GM19240 (cell line): ENCODE results near the gene STX4.

Source experiments
- DNase-seq: peaks from one replicate; pipeline ENCODE4 v3.0.0; 2011; ENCODE audit warnings: low spot score; ENCODE audit not compliant: insufficient read length

The STX4 gene

DNA sequence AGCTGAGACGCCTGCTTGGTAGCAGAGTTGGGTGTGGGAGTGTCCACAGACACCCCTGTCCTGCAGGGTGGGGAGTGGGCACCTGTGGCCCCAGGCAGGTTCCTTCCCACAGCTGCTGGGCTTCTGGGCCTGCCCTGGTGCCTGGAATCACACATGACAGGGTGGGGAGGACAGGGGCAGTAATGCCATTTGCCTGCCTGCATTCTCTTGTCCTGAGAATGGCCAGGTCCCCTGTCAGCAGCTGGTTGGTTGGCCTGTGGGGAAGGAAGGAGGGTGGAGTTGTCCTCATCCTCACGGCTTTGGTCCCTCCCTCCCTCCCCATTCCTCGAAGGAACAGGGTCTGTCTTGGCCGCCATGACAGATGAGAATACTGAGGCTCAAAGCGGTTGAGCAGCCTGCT is 50.2 kb downstream of the STX4 start:
- no peak for DNase-seq

DNA sequence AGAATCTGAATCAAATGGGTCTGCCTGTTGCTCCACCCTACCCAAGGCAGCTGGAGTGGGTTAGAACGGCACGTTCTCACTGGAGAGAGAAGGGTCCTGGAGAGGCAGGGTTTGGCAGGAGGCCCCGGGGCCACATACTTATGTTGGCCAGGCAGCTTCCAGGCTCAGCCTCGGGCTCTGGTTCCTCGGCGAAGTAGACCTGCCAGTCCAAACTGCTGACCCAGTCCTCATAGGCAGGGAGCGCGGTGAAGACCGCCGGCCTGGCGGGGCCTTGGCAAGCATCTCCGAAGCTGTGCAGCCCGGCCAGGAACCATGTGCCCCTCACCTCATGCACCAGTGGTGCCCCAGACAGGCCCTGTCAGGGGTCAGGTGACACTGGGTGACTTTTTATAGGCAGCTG is 50.6 kb downstream of the STX4 start:
- DNase-seq = no peak

DNA sequence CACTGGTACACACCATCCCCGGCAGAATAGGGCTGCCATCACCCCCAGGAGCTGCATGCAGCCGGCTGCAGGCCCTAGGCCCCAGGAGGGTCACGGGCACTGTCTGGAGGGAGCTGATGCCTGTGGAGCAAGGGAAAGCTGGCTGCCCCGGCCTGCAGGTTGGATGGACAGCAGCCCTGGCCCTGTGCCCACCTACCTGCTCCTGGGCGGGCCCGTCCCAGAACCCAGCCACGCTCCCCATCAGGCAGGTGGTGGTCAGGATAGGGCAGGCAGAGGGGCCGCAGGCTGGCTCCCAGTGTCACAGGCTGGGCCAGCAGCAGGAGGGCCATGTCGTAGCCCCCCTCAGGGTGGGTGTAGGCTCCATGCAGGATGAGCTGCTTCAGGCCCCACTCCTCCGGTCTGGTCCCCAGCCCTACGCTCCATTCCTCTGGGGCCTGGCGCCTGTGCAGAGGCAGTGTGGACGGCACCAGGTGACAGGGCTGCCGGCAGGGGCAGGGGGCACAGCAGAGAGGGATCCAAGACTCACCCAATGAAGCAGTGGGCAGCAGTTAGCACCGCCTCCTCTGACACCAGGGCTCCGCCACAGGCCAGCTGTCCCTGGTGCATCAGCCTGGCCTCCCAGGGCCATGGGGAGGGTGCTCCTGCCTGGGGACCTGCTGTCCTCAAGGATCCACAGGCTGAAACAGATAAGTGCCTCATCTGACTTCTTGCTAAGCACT is 51.4 kb downstream of the STX4 start:
- no peak for DNase-seq

DNA sequence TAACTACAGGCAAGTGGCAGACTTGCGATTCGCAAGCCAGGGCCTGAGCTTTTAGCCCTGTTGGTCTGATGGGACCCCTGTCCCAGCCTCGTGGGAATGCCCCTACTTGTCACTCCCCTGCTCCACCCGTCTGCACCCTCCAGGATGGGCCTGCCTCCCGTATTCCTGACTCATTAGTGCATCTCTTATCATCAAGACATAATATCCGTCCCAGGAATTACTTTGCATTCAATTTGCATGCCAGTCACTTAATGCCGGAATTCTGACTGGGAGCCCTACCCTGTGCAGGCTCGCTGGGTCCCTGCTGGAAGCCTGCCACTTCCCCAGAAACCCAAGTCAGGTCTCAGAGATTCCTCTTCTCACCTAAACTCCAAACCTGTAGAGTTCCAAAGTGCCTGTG is 52.1 kb downstream of the STX4 start:
- no peak for DNase-seq

DNA sequence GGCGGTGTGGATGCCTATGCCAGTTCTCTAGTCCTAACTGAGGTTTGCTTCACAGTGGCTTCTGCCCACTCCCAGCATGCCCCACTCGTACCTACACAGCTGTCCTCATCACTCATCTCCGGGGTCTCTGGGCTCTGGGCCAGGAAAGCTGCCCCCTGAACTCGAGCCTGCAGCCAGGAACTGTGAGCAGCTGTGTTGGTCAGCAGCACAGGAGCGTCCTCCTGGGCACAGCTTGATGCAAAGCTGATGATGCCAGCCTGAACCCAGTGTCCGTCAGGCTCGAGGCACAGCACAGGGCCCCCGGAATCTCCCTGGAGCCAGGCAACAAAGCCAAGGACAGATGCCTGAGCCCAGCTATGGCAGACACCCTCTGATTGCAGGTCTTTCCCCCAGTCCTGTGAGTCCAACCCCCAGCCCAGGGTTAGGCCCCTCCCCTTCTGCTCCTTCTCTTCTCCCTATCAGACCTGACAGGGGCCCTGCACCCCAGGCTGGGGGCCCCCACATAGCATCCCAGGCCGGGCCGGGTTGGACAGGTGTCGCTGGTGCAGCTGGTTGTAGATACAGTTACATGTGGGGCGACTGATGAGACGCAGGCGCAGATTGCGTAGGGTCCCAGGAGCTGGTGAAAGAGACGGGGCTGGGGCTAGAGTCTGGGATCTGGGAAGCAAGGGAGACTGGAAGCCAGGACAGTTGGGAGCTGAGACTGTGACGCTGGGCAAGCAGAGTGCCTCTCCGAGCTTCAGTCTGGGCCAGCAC is 52.7 kb downstream of the STX4 start:
- no peak for DNase-seq

DNA sequence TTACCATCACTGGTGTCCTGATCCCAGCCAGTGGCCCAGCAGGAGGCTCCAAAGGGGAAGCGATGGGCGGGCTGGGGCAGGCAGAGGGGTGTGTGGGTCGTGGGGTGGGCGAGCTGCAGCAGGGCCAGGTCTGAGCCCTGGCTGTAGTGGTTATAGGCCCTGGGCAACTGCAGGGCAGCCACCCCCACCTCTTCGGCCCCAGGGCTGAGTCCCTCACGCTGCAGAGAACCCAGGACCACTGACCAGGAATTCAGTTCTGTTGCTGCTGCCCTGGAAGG is 53.2 kb downstream of the STX4 start:
- no peak for DNase-seq

DNA sequence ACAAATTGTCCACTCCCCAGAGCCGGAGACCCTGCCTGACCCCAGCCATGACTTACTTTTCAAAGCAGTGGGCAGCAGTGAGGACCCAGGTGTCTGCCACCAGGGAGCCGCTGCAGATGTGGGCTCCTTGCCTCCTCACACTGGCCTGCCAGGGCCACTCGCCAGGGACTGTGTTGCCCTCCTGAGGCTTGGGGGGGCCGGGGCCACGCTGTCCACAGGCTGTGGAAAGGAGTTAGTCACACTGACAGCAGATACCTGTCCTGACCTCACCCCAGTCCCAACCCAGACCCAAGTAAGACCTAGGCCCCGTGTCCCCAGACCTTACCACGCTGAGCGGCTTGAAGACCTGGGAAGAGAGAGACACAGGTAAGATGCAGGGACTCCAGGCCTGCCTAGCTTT is 54.1 kb downstream of the STX4 start:
- no peak for DNase-seq

DNA sequence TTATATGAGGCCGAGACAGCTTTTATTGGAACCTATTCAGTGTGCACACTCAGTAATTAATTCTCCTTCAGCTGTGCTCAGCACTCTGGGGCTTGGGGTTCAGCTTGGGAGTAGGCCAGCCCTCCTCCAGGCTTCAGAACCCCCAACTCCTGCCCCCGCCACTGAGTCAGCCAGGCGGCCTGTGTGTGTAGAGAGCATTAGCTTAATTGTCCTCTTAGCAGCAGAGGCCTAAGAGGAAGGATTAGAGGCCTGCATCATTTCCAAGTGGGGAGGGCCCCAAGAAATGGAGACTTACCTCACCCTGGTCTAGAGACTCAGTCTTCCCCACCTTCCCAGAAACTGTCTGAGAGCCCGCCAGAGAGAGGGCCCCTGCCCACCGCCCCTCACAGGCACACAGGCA is 54.6 kb downstream of the STX4 start:
- DNase-seq = no peak

DNA sequence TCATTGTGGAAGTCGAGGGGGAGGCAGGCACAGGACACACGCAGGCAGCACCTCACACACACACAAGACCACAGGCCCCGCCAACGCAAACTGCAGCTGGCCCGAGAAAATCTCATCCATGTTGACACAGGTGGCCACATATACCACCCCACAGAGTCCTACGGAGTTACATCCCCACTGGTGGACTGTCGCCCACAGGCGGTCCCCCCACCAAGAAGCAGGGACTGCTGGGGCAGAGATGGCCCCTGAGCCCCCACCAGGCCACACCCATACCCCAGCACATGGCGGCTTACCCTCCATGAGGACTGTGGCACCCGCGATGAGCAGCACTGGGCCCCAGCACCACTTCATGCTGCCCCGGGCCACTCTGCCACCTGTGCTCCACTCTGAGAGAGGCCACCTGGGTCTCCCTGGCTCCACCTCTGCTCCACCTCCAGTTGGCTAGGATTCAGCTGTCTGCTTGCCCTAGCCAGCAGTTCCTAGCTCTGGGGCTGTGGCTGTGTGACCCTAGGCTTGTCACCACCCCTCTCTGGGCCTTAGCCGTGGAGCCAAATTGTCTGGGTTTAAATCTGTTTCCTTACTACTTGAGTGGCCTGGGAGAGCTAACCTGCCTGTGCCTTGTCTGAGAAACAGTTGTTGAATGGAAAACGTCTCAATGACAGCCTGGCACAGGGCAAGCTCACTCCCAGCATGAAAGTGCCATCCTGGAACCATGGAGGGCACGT is 55.3 kb downstream of the STX4 start, which contains the start of gene PRSS53:
Gene PRSS53, minus strand, starts transcription at position 485 of the 725 bp plus-strand sequence. Its CDS starts 134 bp downstream, at position 351.
- DNase-seq = no peak

DNA sequence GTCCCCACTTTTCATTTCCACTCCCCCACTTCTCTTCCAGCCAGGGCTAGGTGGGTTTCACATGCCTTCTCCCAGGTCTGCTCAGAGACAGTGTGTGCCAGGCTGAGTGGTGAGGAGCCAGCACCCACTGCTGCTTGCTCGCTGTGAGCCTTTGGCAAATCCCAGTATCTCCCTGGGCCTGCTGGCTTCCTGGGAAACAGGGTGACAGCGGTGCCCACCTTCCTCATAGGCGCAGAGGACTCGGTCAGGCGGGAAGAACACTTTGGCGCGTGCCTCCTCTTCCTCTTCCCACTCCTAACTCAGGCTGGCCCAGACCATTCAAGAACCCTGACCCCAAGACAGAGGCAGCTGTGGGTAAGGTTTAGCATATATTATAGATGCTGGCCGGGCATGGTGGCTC is 55.8 kb downstream of the STX4 start:
- no peak for DNase-seq
